C4-2B (cell line): Measurements from ENCODE around the gene HPF1.

Source experiments
- CTCF ChIP-seq: fragments of 450-650 bp; conservative IDR thresholded peaks from 2 replicates; pipeline ENCODE4 v1.5.1; 2017; ENCODE audit warnings: mild to moderate bottlenecking
- ZFX ChIP-seq: fragments of 450-650 bp; IDR thresholded peaks from 2 replicates; pipeline ENCODE4 v1.6.1; 2017

GRCh38 chr4:169682372-169683047 is 75.2 kb downstream of the HPF1 start:
- no peak for TF ChIP-seq CTCF
- TF ChIP-seq ZFX = no peak
